DOHH2 (cell line): ENCODE data around the gene ACBD5.

Experiments used
- H3F3A ChIP-seq: fragments of 200-600 bp; sonication (generic), shearing (Covaris generic); 2 replicates; pipeline ENCODE4 v1.6.0; 2016; ENCODE audit warnings: antibody characterized with exemption, mild to moderate bottlenecking; ENCODE audit not compliant: control insufficient read depth, insufficient read depth
- H3K27ac ChIP-seq: fragments of 200-600 bp; sonication (generic); 2 replicates; pipeline ENCODE4 v1.5.1; 2014; ENCODE audit warnings: low read depth, mild to moderate bottlenecking, low read length, moderate library complexity
- H3K27me3 ChIP-seq: fragments of 200-600 bp; sonication (generic); 2 replicates; pipeline ENCODE4 v1.6.1; 2014; ENCODE audit warnings: mild to moderate bottlenecking, low read length, mixed read lengths; ENCODE audit not compliant: control insufficient read depth
- H3K36me3 ChIP-seq: fragments of 200-600 bp; sonication (generic); 2 replicates; pipeline ENCODE4 v1.6.1; 2014; ENCODE audit warnings: mild to moderate bottlenecking, low read length, moderate library complexity, mixed read lengths; ENCODE audit not compliant: control insufficient read depth
- H3K4me1 ChIP-seq: fragments of 200-600 bp; sonication (generic); 2 replicates; pipeline ENCODE4 v1.6.1; 2014; ENCODE audit warnings: mild to moderate bottlenecking, low read length, mixed read lengths; ENCODE audit not compliant: control insufficient read depth
- H3K4me2 ChIP-seq: fragments of 200-600 bp; sonication (generic); 2 replicates; pipeline ENCODE4 v1.6.0; 2014; ENCODE audit warnings: mild to moderate bottlenecking, low read length, moderate library complexity
- H3K4me3 ChIP-seq: fragments of 200-600 bp; sonication (generic); 2 replicates; pipeline ENCODE4 v1.5.1; 2014; ENCODE audit warnings: mild to moderate bottlenecking, low read length, mixed read lengths
- H3K79me2 ChIP-seq: fragments of 200-600 bp; sonication (generic); 2 replicates; pipeline ENCODE4 v1.6.1; 2014; ENCODE audit warnings: mild to moderate bottlenecking, low read length, mixed read lengths; ENCODE audit not compliant: control insufficient read depth
- H3K9me2 ChIP-seq: fragments of 200-600 bp; sonication (generic); replicated peaks from 2 replicates; pipeline ENCODE4 v1.6.1; 2014; ENCODE audit warnings: mild to moderate bottlenecking, low read length, mixed read lengths; ENCODE audit not compliant: control insufficient read depth
- H3K9me3 ChIP-seq: fragments of 200-600 bp; sonication (generic); 2 replicates; pipeline ENCODE4 v1.6.1; 2014; ENCODE audit warnings: antibody characterized with exemption, low read length, mixed read lengths; ENCODE audit not compliant: control insufficient read depth, insufficient read depth
- H4K20me1 ChIP-seq: fragments of 200-600 bp; sonication (generic); 2 replicates; pipeline ENCODE4 v1.6.0; 2014; ENCODE audit warnings: low read depth, mild to moderate bottlenecking, antibody characterized with exemption, low read length, moderate library complexity; ENCODE audit not compliant: control insufficient read depth, insufficient read depth
- CTCF ChIP-seq: fragments of 200-600 bp; sonication (generic); IDR thresholded peaks from one replicate; pipeline ENCODE4 v1.5.1; 2014; ENCODE audit warnings: antibody characterized with exemption, mild to moderate bottlenecking, low read depth, low read length; ENCODE audit not compliant: poor library complexity, severe bottlenecking
- EZH2phosphoT487 ChIP-seq: fragments of 200-600 bp; sonication (generic); IDR thresholded peaks from 2 replicates; pipeline ENCODE4 v1.6.1; 2017; ENCODE audit warnings: borderline replicate concordance, mild to moderate bottlenecking, antibody characterized with exemption, low read length, moderate library complexity, mixed read lengths

The ACBD5 gene

GRCh38 chr10:27258838-27259812 is 18.5 kb upstream of the ACBD5 start:
- H3K4me3 ChIP-seq = peak overlapping the region; percentile 67

GRCh38 chr10:27258492-27258837 is 17.9 kb upstream of the ACBD5 start:
- TF ChIP-seq CTCF (no peak), EZH2phosphoT487 (no peak)
- Histone ChIP-seq H3K4me3 (peak overlapping the region; percentile 67), H3K36me3 (no peaks in the 10 kb centered on the region), H3K4me2 (peak overlapping the region; percentile 68), H3K9me2 (no peaks in the 10 kb centered on the region), H3K27me3 (peaks cover 45% of the 10 kb centered on the region), H3K9me3 (peaks cover 3% of the 10 kb centered on the region; the same call in 1 of the 2 replicates), H3K79me2 (no peaks in the 10 kb centered on the region), H3K4me1 (peaks cover 12% of the 10 kb centered on the region), H3F3A (no peaks in the 10 kb centered on the region; the same call in 1 of the 2 replicates), H3K27ac (no peak overlapping the region), H4K20me1 (no peaks in the 10 kb centered on the region)

More at GRCh38 chr10:27258838-27259812, 18.5 kb upstream of the ACBD5 start:
- Histone ChIP-seq H3K4me2 (peak overlapping the region; percentile 68), H3K79me2 (no peaks in the 10 kb centered on the region), H3K4me1 (peaks cover 11% of the 10 kb centered on the region), H3K9me3 (peaks cover 3% of the 10 kb centered on the region; the same call in 1 of the 2 replicates), H3K27ac (no peak overlapping the region), H3K27me3 (peaks cover 45% of the 10 kb centered on the region), H3K9me2 (no peaks in the 10 kb centered on the region), H4K20me1 (no peaks in the 10 kb centered on the region), H3F3A (no peaks in the 10 kb centered on the region; the same call in 1 of the 2 replicates), H3K36me3 (no peaks in the 10 kb centered on the region)
- no peak for TF ChIP-seq CTCF
- TF ChIP-seq EZH2phosphoT487 = no peak

GRCh38 chr10:27256299-27257189 is 15.9 kb upstream of the ACBD5 start:
- Histone ChIP-seq H4K20me1 (no peaks in the 10 kb centered on the region), H3K9me2 (no peaks in the 10 kb centered on the region), H3F3A (no peaks in the 10 kb centered on the region; the same call in 1 of the 2 replicates), H3K4me2 (no peak overlapping the region), H3K4me3 (no peak overlapping the region), H3K79me2 (no peaks in the 10 kb centered on the region), H3K27me3 (peaks cover 42% of the 10 kb centered on the region), H3K9me3 (peaks cover 3% of the 10 kb centered on the region; the same call in 1 of the 2 replicates), H3K27ac (no peak overlapping the region), H3K36me3 (no peaks in the 10 kb centered on the region), H3K4me1 (peaks cover 26% of the 10 kb centered on the region)
- TF ChIP-seq EZH2phosphoT487 (no peak), CTCF (no peak)
